Hepatic stellate cell (primary cell): ENCODE data around the gene ZRSR2.

Source experiments
- DNase-seq: peaks from one replicate; pipeline ENCODE4 v3.0.0; 2011; ENCODE audit warnings: low spot score

The ZRSR2 gene

DNA sequence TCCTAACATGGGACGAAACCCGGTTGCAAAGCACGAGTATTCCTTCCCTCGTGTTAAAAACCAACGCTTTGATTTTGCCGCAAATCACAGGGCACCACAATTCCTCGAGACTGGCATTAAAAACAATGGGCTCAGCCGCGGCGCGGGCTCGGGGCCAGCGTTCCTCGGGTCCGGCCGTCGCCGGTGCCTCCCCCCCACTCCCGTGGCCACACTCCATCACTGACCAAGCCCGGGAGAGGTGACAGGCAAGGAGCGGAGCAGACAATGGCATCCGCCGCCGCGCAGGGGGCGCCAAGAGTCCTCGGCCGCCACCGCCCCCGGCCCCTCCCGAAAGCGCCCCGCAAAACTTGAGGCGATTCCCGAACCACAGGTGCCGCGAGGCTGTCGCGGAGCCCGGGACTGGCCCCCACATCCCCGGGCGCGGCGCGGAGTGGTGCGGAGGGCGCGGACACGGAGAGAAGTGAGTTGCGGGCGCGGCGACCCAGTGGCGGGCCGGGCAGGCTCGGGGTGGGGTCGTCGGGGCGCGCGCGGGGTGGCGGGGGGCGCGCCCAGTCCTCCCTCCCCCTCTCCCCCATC lies 63.9 kb downstream of the ZRSR2 start:
- peak; percentile 26 for DNase-seq

DNA sequence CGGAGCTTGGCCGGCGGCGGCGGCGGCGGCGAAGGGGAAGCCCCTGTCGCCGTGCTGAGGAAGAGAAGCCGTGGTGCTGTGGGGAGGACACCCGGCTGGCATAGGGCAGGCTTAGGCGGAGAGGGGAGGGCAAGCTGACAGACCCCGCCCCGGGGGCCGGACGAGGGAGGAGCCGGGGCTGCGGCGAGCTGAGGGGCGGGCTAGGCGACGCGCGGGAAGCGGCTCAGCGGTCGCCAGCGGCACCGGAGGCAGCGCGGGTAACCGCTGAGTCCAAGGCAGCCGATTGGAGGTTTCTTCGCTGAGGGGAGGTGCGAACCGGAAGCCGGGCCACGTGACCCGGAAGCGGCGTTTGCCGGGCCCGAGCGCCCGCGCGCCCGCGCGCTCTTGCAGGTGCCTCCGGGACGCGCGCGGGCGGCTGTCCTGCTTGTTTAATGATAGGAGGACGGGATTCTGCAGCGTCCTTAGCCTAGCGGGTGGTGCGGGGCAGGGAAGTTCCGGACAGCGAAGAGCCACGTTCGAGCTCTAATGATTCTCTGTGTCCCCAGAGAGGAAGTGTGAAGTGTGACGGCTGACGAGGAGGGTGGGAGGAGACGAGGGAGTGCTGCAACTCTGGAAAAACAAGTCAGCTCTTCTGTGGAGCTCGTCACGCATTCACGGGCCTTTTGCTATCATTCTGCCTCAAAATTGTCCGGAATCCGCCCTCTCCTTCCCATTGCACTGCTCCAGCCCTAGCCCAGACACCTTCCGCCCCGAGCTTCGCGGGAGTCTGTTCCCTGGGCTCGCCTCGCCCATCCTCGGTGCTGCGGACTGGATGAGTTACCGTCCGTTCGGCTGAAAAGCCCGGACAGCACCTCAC lies 64.7 kb downstream of the ZRSR2 start, which contains the start of gene AP1S2:
AP1S2 (minus strand) TSS at position 102 of the 856 bp plus-strand sequence. CDS start 2,289 bp downstream, outside the sequence.
- DNase-seq, result peak; percentile 91

DNA sequence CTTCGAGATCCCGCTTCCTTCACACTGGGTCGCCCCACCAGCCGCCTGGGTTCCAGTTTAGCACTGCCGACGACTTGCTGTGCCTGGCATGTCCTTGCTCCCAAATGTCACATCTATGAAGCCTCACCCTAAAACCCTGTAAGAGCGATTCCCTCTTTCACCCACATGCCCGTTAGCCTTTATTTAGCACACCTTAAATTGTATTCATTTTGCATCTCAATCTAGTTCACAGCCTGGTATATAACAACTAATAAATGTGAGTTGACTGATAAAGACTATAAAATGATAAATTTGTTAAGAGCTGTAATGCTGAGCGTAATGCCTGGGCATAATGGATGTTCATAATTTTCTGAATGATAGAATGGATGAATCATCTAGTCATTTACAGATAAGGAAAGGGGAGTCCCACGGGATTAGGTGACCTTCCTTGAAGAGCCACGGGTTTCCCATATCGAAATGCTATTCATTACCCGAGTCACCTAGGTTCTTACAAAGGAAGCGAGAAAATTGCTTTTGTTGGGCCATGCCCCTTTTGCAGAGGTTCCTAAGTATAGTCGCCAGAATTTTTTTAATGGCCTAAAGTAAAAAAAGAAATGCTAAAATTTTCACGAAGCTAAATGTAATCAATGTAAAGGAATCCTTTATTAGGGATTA lies 65.4 kb downstream of the ZRSR2 start:
- no peak for DNase-seq

DNA sequence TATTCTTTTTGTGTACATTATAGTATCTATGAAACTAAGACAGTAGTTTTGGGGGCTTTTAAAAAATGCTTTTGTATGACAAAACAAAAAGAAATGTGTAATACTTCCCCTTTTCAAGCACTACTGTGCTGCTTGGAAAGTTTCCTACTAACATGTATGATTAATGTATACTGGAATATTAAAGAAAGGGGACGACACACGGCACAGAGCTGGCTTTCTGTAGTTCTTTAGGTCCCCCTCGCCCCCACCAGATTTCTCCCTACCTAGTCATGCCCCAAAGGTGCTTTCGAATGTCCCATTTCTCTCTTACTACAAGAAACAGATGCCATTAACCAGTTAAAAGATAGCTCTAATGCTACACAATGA lies 65.9 kb downstream of the ZRSR2 start:
- no peak for DNase-seq

DNA sequence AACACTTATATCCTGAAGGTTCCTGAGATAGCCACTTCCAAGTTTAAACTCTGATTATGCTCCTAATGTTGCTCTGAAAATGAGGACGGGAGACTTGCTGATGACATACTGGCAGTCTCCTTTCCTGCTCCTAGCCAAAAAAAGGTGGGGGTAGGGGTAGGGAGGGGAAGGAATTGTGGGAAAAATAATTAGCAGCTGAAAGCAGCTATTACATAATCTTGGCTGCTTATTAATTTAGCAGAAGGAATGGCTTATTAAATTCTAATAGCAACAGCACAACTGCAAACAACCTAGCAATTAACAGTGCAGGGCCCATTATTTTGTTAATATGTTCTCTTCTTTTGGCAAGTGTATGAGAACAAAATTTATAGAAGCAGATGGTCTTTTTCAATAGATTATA lies 66.4 kb downstream of the ZRSR2 start:
- no peak for DNase-seq

DNA sequence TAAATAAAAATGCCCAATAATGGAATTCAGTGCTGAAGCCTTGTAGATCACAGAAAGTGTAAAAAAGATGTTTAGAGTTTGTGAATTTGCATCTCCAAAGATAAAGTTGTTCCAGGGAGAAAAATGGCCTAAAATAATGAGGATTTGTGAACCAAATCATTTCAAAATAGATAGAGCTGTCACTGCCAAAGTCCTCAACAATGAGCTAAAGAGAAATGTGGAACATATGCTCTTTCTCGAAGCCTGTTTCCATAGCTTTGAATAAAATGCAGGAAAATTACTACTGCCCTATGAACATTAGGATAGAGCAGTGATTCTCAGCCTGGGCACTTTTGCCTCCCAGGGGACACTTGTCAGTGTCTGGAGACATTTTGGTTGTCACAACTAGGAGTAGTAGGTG lies 67.8 kb downstream of the ZRSR2 start:
- no peak for DNase-seq

DNA sequence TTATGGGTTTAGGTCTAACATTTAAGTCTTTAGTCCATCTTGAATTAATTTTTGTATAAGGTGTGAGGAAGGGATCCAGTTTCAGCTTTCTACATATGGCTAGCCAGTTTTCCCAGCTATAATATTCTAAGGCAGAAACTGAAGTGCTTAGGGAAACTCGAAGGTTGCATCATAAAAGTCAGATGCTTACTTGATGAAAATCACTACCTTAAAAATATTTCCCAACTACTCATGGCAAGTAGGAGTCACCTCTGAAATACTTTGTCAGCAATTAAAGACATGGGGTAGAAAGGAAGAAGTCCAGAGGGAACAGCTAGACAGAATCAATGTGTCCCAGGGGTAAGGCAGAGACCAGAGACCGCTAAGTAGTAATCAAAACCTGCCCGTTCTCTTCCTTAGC lies 70.6 kb downstream of the ZRSR2 start:
- DNase-seq, result no peak

DNA sequence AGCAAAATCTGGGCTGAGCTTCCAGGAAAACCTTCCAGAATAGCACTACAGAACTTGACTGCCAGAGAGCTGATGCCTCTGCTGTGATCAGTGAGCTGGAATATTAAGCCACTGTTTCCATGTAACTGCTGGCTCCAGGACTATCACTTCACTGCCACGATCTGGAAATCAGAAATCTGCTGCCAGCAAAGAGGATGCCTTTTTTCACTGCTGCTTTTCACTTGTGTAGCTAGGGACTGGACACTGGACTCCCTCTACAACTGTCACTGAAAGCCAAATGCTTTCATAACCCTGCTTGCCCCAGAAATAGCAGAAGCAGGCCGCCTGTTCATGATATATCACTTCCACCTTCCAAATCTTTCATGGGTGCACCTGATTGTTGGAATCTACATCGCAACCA lies 73.7 kb downstream of the ZRSR2 start:
- no peak for DNase-seq

DNA sequence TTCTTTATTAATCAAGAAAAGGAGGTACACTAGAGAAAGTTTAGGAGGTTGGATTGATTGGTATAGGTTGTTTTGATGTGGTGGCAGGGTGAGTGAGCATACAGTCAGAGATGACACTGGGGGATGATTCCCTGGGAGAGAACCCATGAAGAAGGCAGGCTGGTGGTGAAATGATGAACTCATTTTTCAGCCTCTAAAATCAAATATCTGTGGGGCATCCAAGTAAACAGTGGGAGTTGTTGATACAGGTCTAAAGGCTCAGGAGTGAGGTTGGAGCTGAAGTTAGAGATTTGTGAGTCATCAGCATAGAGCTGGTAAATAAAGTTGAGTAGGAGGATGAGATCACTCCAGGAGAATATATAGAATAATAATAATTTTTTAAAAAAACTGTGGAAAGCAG lies 74.3 kb downstream of the ZRSR2 start:
- no peak for DNase-seq

DNA sequence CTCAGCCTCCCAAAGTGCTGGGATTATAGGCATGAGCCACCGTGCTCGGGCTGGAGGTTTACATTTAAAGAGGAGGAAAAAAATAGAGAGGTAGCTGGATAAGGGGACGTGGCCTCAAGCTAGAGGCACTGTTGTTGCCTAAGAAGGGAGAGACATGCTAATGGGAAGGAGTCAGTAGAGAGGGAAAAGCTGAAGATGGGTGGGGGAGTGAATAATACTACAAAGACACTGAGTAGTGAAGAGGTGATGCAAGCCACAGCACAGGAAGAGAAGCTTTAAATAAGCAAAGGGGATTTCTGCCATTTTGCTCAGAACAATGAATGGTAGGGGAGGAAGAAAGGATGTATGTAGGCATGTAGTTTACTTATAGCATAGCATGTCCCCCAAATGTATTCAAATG lies 75.9 kb downstream of the ZRSR2 start:
- no peak for DNase-seq

DNA sequence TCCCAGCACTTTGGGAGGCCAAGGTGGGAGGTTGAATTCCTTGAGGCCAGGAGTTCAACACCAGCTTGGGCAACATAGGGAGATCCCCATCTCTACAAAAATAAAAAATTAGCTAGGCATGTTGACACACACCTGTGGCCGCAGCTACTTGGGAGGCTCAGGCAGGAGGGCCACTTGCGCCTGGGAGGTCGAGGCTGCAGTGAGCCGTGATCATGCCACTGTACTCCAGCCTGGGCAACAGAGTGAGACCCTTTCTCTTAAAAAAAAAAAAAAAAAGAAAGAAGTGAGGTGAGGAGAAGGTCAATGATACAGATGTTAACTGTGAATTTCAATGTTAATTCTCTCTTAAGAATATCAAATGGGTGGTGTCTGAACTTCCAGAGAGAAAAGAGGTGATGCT lies 79.4 kb downstream of the ZRSR2 start:
- DNase-seq, result no peak

DNA sequence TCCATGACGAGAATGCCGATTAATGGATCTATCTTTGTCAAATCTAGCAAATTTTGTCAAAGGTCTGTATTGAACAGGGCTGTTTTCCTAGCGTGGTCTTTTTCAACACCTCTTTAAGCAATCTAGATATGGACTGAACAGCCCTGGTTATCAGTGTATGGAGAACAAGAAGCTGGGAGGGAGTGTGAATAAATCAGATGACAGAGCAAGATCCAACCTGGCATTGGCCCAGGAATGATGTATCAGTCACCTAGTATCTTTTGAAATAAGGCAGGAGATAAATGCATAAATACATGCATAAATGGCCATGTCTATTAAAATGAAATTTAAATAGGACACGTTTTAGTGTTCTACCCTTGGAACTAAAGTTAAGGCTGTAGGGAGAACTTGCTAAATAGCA lies 80.0 kb downstream of the ZRSR2 start:
- DNase-seq, result no peak
